ENCODE data around the gene MRPS22.

MRPS22 gene

GRCh38 chr3:139307072-139307491 is 36.7 kb upstream of the MRPS22 start:
- no peak overlapping the region for H3K4me3 ChIP-seq (ENCODE audit: low read depth, low read length)
- no peak for TF ChIP-seq CTCF (IDR thresholded peaks at IDR 0.05; ENCODE audit: control insufficient read depth, extremely low read depth, insufficient read depth)
- no peak for DNase-seq (ENCODE audit: low read depth)

GRCh38 chr3:139307601-139308555 is 35.9 kb upstream of the MRPS22 start:
- no peak overlapping the region for H3K4me3 ChIP-seq (ENCODE audit: low read depth, low read length)
- no peak for TF ChIP-seq CTCF (IDR thresholded peaks at IDR 0.05; ENCODE audit: control insufficient read depth, extremely low read depth, insufficient read depth)
- no peak for DNase-seq (ENCODE audit: low read depth)

GRCh38 chr3:139308560-139308959 is 35.3 kb upstream of the MRPS22 start:
- TF ChIP-seq CTCF (IDR thresholded peaks at IDR 0.05; ENCODE audit: control insufficient read depth, extremely low read depth, insufficient read depth): no peak
- no peak overlapping the region for H3K4me3 ChIP-seq (ENCODE audit: low read depth, low read length)
- no peak for DNase-seq (ENCODE audit: low read depth)

- H3K4me3 ChIP-seq (ENCODE audit: low read depth, low read length): no peak overlapping the region
- TF ChIP-seq CTCF (IDR thresholded peaks at IDR 0.05; ENCODE audit: control insufficient read depth, extremely low read depth, insufficient read depth): no peak
- DNase-seq (ENCODE audit: low read depth): no peak
Measured at GRCh38 chr3:139309061-139309591, 34.7 kb upstream of the MRPS22 start.

- H3K4me3 ChIP-seq (ENCODE audit: low read depth, low read length): no peak overlapping the region
- TF ChIP-seq CTCF (IDR thresholded peaks at IDR 0.05; ENCODE audit: control insufficient read depth, extremely low read depth, insufficient read depth): no peak
- DNase-seq (ENCODE audit: low read depth): no peak
Measured at GRCh38 chr3:139309880-139310279, 33.9 kb upstream of the MRPS22 start.

- TF ChIP-seq CTCF (IDR thresholded peaks at IDR 0.05; ENCODE audit: control insufficient read depth, extremely low read depth, insufficient read depth): no peak
- no peak overlapping the region for H3K4me3 ChIP-seq (ENCODE audit: low read depth, low read length)
- DNase-seq (ENCODE audit: low read depth): no peak
Measured at GRCh38 chr3:139310474-139310933, 33.3 kb upstream of the MRPS22 start.
